SIG-M5 treated with dmso at 0.1 percent for 504 hours (cell line): Measurements from ENCODE around the gene SERBP1.

Source experiments
- DNase-seq: peaks from one replicate; lab custom pipeline; 2025; ENCODE audit not compliant: unreplicated experiment; lab: John Stamatoyannopoulos, UW

SERBP1 gene

DNA sequence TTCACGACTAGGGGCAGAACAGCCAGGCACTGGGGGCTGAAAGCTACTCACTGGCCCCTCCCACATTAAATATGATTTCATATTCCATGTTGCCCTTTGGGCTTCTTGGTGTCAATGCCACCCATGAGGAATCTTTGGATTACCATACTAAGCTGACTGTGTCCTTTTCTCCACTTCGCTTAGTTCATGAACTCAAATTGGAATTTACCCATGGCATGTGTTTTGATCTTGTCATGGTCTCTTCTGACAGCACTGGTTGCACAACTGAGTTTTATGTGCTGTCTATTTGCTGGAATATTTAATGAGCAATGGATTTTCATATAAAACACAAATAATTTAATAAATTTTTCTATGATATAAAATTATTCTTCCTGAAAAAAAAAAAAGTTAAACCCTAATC, 59.2 kb downstream of the SERBP1 start:
- DNase-seq = no peak

DNA sequence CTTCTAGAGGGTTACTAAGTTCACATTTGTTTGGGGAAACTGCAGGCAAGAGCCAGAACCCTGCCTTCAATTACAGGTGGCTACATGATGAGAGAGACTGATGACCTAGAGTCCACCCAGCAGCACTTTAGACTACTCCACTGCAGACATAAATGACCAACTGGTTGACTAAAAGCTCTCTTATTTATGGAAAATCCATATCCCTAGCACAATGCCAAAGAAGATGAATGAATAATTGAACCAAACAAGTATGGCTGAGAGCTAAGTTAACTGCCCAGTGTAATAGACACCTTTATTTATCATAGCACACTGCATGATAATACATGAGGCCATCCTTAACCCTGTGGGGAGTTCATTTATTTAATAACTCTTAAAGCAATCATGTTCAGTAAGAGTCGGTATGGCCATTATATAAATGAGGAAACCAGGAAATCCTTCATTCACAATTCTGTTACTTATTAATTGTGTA, 62.1 kb downstream of the SERBP1 start:
- no peak for DNase-seq

DNA sequence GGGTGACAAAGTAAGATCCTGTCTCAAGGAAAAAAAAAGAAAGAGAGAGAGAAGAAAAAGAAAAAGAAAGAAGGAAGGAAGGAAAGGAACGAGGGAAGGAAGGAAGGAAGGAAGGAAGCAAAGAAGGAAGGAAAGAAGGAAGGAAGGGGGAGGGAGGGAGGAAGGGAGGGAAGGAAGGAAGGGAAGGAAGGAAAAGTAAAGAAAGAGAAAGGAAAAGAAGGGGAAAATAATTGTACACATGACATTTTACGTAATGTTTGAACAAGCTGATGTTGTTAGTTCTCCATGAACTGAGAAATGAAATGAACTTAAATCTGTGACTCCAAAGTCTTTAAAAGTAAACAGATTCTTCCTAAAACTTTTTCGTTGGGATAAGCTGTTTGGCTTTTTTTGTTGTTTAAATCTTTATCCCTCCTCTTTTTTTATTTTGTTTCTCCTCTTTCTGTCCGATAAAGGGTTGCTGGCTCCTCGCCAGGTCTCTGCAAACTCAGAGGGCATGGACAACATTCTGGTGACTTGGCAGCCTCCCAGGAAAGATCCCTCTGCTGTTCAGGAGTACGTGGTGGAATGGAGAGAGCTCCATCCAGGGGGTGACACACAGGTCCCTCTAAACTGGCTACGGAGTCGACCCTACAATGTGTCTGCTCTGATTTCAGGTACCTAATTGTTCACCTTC, 62.7 kb downstream of the SERBP1 start:
- DNase-seq = no peak

DNA sequence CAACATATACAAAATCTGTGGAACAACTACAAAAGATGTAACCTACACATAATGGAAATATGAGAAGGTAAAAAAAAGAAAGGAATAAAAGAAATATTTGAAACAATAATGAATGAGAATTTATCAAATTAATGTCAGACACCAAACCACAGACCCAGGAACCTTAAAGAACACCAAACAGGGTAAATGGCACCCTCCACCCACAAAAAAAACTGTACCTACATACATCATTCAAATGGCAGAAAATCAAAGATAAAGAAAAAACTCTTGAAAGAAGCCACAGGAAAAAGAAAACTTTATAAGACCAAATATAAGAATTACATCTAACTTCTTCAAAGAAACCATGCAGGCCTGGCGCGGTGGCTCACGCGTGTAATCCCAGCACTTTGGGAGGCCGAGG, 68.6 kb downstream of the SERBP1 start:
- no peak for DNase-seq

DNA sequence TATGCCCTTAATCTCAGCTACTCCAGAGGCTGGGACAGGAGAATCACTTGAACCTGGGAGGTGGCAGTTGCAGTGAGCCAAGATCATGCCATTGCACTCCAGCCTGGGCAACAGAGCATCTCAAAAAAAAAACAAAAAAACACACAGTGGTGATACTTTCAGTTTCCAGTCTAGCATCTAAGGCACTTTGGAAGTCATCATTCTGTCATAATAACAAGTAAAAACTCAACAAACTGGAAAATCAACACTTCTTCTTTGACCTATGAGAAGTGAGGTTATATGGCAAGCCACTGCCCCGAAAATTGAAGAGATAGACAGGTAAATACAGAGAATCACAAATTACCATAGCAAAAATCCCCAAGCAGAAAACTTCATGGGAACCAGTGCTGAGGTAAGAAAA, 70.6 kb downstream of the SERBP1 start:
- no peak for DNase-seq
